Testis (tissue), 3 donors: ENCODE results near the gene LIME1. TPM values are rescaled to one million over a fixed set of nuclear protein-coding genes. Genes with fewer than 3 reads are reported as not detected.

Experiments used
- DNase-seq: peaks from one replicate; pipeline ENCODE4 v3.0.0-alpha.2; 2019
- H3K27ac ChIP-seq, 2 donors: fragments of 200-600 bp; sonication (generic); one replicate each; pipeline ENCODE4 v1.5.1; 2019
- H3K27me3 ChIP-seq: fragments of 200-600 bp; sonication (generic); one replicate; pipeline ENCODE4 v1.5.1; 2019
- H3K36me3 ChIP-seq: fragments of 200-600 bp; sonication (generic); one replicate; pipeline ENCODE4 v1.5.1; 2017; ENCODE audit warnings: low read depth; ENCODE audit errors: missing control alignments
- H3K4me1 ChIP-seq: fragments of 200-600 bp; sonication (generic); one replicate; pipeline ENCODE4 v1.5.1; 2019
- H3K4me3 ChIP-seq, 2 donors: fragments of 200-600 bp; sonication (generic); one replicate each; pipeline ENCODE4 v1.5.1; 2017 to 2019
- H3K9me3 ChIP-seq: fragments of 200-600 bp; sonication (generic); one replicate; pipeline ENCODE4 v1.5.1; 2017
- POLR2A ChIP-seq: fragments of 450-650 bp; IDR thresholded peaks from one replicate; pipeline ENCODE4 v1.6.1; 2017; ENCODE audit warnings: antibody characterized with exemption, mild to moderate bottlenecking, moderate library complexity
- WGBS, 2 donors: methylation state at CpG; one replicate each; pipeline ENCODE4 v1.1.5; 2018; 5-methylcytosine and 5-hydroxymethylcytosine counted together
- intact Hi-C: fragments of 100-400 bp; cut with DNase I; formaldehyde crosslinking; loops from one replicate; pipeline ENCODE4 v1.15.1; 2023; ENCODE audit warnings: low total_unique reads
- polyA plus RNA-seq: library from polyadenylated mRNA; stranded (reverse); fragments of 350-450 nt; fragmentation: Illumina TruSeq; extraction: RNeasy Lipid Tissue Mini Kit (QIAGEN cat#74804); gene quantifications from one replicate; pipeline ENCODE4 v1.2.3, GENCODE V29; 2014; ENCODE audit warnings: low read depth, low replicate concordance; ENCODE audit not compliant: insufficient read depth
- total RNA-seq, 2 donors: library from RNA; depleted of rRNA; stranded (reverse); fragments of >200 nt; gene quantifications; one replicate each; pipeline ENCODE4 v1.2.3, GENCODE V29; 2016
- TF ChIP-seq, protein P1 (sequence below), 3 experiments: fragments of 450-650 bp in 2 of 3; fragments of 200-600 bp in 1 of 3; sonication (generic) in 1 of 3; IDR thresholded peaks; one replicate each; pipeline ENCODE4 v1.5.1; 2016 to 2019; ENCODE audit warnings: antibody characterized with exemption in 3 of 3, mild to moderate bottlenecking in 2 of 3, moderate library complexity in 1 of 3

The LIME1 gene
- total and polyA plus RNA-seq, 3 donors from 2014 or later = 5.6 to 47.4 (median 41.4) TPM

- no peak for DNase-seq
Measured at GRCh38 chr20:63752411-63753101, 16.1 kb downstream of the LIME1 start.

GRCh38 chr20:63753381-63753780 lies 16.9 kb downstream of the LIME1 start:
- H3K27me3 ChIP-seq = no peaks in the 10 kb centered on the region
- TF ChIP-seq POLR2A = no peak
- TF ChIP-seq, protein P1, sequence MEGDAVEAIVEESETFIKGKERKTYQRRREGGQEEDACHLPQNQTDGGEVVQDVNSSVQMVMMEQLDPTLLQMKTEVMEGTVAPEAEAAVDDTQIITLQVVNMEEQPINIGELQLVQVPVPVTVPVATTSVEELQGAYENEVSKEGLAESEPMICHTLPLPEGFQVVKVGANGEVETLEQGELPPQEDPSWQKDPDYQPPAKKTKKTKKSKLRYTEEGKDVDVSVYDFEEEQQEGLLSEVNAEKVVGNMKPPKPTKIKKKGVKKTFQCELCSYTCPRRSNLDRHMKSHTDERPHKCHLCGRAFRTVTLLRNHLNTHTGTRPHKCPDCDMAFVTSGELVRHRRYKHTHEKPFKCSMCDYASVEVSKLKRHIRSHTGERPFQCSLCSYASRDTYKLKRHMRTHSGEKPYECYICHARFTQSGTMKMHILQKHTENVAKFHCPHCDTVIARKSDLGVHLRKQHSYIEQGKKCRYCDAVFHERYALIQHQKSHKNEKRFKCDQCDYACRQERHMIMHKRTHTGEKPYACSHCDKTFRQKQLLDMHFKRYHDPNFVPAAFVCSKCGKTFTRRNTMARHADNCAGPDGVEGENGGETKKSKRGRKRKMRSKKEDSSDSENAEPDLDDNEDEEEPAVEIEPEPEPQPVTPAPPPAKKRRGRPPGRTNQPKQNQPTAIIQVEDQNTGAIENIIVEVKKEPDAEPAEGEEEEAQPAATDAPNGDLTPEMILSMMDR (IDR thresholded peaks at IDR 0.05) = no peak
- no peaks in the 10 kb centered on the region for H3K4me1 ChIP-seq
- no peak for DNase-seq
- intact Hi-C loops = no loop called here
- no peak overlapping the region for H3K27ac ChIP-seq
- 75 to 94% methylated on average over 6 to 13 of the region's 13 CpGs for WGBS, 2 donors
- no peaks in the 10 kb centered on the region for H3K9me3 ChIP-seq
- H3K4me3 ChIP-seq = no peak overlapping the region
- no peaks in the 10 kb centered on the region for H3K36me3 ChIP-seq

More at GRCh38 chr20:63752411-63753101, 16.1 kb downstream of the LIME1 start:
- H3K4me1 ChIP-seq = peaks cover 7% of the 10 kb centered on the region
- H3K27me3 ChIP-seq = no peaks in the 10 kb centered on the region
- intact Hi-C loops = no loop called here
- 78 to 98% methylated on average over 21 to 49 of the region's 50 CpGs for WGBS, 2 donors
- peak overlapping the region in 1 of 2 donors; percentile 11 for H3K4me3 ChIP-seq
- TF ChIP-seq, protein P1 (IDR thresholded peaks at IDR 0.05) = no peak
- TF ChIP-seq POLR2A = no peak
- no peaks in the 10 kb centered on the region for H3K9me3 ChIP-seq
- no peak overlapping the region for H3K27ac ChIP-seq
- H3K36me3 ChIP-seq = no peaks in the 10 kb centered on the region

- H3K27ac ChIP-seq = no peak overlapping the region
- TF ChIP-seq, protein P1 (IDR thresholded peaks at IDR 0.05) = no peak
- no peak for TF ChIP-seq POLR2A
- H3K36me3 ChIP-seq = no peaks in the 10 kb centered on the region
- WGBS, 2 donors = 81 to 86% methylated on average over 16 of the region's 16 CpGs
- intact Hi-C loops = no loop called here
- no peak overlapping the region for H3K4me3 ChIP-seq
- H3K27me3 ChIP-seq = no peaks in the 10 kb centered on the region
- DNase-seq = no peak
- no peaks in the 10 kb centered on the region for H3K9me3 ChIP-seq
- no peaks in the 10 kb centered on the region for H3K4me1 ChIP-seq
Measured at GRCh38 chr20:63754008-63754407, 17.5 kb downstream of the LIME1 start.

DNA sequence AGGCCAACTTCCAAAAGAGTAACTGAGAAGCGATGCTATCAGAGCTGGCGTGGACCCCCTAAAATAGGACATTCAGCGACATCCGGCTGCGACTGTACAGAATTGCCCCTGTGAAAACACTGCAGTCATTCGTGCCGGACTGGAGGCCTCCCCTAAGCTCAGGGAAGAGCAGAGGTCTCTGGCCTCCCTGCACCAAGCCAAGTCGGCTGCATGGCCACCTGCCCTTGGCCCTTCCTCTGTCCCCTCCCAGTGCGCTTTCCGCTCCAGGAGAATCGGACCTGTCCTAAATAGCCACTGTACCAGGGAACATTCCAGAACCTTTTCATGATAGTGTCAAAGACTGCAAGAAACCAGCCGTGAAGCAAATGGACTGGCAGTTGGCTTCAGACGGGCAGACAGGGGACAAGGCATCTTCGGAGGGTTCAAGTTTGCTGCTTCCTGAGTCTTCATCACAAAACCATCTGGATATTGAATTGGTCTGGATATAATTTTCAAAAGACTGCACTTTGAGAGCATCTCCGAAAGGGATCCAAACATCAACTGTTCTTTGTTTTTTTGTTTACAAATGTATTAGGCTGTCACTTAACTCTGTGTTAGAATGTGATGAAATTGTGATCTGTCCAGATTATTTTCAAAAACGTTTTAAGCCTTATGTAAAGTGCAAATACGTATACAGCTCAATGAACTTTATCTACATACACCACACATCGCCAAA lies 19.6 kb downstream of the LIME1 start:
- DNase-seq = no peak
- Histone ChIP-seq H3K4me3 (no peak overlapping the region), H3K27ac (no peak overlapping the region), H3K4me1 (no peaks in the 10 kb centered on the region), H3K9me3 (no peaks in the 10 kb centered on the region), H3K36me3 (no peaks in the 10 kb centered on the region), H3K27me3 (no peaks in the 10 kb centered on the region)
- TF ChIP-seq, protein P1 (IDR thresholded peaks at IDR 0.05) = no peak
- no peak for TF ChIP-seq POLR2A
- intact Hi-C loops = no loop called here
- WGBS, 2 donors = 81 to 86% methylated on average over 17 to 18 of the region's 18 CpGs
